ENCODE results near the gene TAF9.
"Not testable (repeated sequence)": the region's sequence is repeated elsewhere in the genome, so short reads cannot be mapped to it uniquely, and the experiment has no call there.

The TAF9 gene

GRCh38 chr5:69334793-69335268 is 34.5 kb downstream of the TAF9 start:
- DNase-seq, result peak; percentile 82 to 85

- DNase-seq, result not testable (repeated sequence)
These were observed 35.5 kb downstream of the TAF9 start for GRCh38 chr5:69333668-69334315.

GRCh38 chr5:69331528-69332445 is 37.5 kb downstream of the TAF9 start:
- no peak for DNase-seq

GRCh38 chr5:69329905-69330489 is 39.3 kb downstream of the TAF9 start:
- DNase-seq, result no peak

GRCh38 chr5:69326365-69326764 is 43.0 kb downstream of the TAF9 start:
- DNase-seq, result no peak

GRCh38 chr5:69317391-69317790 is 51.9 kb downstream of the TAF9 start:
- no peak for DNase-seq

- DNase-seq, result no peak
These were observed 53.3 kb downstream of the TAF9 start for GRCh38 chr5:69315972-69316371.

All from activated CD4-positive, alpha-beta T cell treated with anti-CD3 and anti-CD28 coated beads, Interleukin-2, amount 50 U/mL, for 48 hours (primary cell).